ENCODE data around the gene NIPAL4.
"Not testable (repeated sequence)": the region's sequence is repeated elsewhere in the genome, so short reads cannot be mapped to it uniquely, and the experiment has no call there.

GRCh38 chr5:157419521-157419920, 40.5 kb upstream of the NIPAL4 start:
- not testable (repeated sequence) for TF ChIP-seq CTCF, POLR2A (IDR thresholded peaks at IDR 0.05)

Measured in right lobe of liver (tissue), 4 donors.